GM19467 (cell line): ENCODE data around the gene BNIP3.

ENCODE experiments used
- ATAC-seq: cut with Tn5 transposase; IDR thresholded peaks from one replicate; pipeline ENCODE4 v1.9.1; 2021; ENCODE audit warnings: mild to moderate bottlenecking, moderate library complexity; ENCODE audit not compliant: unreplicated experiment

Gene BNIP3

GRCh38 chr10:131978851-131979250, 2.9 kb downstream of the BNIP3 start:
- ATAC-seq: no peak

DNA sequence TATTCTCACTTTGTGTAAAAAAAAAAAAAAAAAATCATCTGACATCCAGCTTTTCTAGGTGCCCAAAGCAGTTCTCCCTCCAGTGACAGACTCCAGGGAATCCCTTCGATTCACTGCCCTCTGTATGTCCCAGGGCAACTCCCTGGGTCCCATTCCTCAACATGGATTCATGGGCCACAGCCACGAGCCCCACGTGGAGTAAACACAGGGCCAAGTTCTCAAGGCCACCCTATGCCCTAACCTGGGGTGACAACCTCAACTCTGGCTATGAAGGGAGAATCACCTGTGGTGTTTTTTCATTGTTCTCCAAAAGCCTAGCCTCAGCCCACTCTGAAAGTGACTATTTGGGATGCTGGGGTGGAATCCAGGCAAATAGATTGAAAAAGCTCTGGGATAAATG, 3.4 kb downstream of the BNIP3 start:
- no peak for ATAC-seq

- ATAC-seq: no peak
These were observed 4.2 kb downstream of the BNIP3 start for GRCh38 chr10:131977323-131978096.

GRCh38 chr10:131975796-131976195, 5.9 kb downstream of the BNIP3 start:
- no peak for ATAC-seq

GRCh38 chr10:131975003-131975402, 6.7 kb downstream of the BNIP3 start:
- ATAC-seq: no peak

- ATAC-seq: no peak
These were observed 7.5 kb downstream of the BNIP3 start for GRCh38 chr10:131974034-131974817.

GRCh38 chr10:131973160-131973951, 8.4 kb downstream of the BNIP3 start:
- no peak for ATAC-seq

DNA sequence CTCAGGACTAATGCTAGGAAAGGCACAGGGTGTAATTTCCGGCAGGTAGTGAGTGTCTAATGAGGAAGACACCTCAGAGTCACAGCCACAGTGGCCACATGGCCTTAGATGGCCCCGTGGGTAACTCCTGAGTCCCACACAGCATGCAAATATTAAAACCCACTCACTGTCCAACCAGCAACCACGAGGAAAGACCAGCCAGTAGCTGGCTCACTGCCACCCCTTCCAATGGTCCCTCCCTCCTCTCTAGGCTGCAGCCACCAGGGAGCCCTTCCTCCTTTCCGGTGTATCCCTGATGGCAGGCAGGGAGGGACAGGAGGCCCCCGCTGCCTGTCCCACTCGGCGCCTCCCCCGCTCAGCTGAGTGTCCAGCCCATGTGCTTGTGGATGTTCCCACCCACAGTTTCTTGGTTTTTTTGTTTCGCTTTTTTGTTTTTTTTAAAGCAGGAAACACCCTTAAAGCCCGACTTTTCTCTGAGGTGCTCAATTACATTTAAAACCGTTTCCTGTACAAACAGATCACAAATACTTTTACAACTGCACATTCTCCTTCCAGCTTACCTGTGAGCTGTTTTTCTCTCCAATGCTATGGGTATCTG, 9.2 kb downstream of the BNIP3 start:
- ATAC-seq: no peak

- ATAC-seq: no peak
These were observed 10.1 kb downstream of the BNIP3 start for GRCh38 chr10:131971591-131971990.

- ATAC-seq: no peak
These were observed 10.8 kb downstream of the BNIP3 start for GRCh38 chr10:131970946-131971345.

GRCh38 chr10:131968949-131969348, 12.8 kb downstream of the BNIP3 start:
- ATAC-seq: no peak

GRCh38 chr10:131964298-131964697, 17.4 kb downstream of the BNIP3 start:
- no peak for ATAC-seq

DNA sequence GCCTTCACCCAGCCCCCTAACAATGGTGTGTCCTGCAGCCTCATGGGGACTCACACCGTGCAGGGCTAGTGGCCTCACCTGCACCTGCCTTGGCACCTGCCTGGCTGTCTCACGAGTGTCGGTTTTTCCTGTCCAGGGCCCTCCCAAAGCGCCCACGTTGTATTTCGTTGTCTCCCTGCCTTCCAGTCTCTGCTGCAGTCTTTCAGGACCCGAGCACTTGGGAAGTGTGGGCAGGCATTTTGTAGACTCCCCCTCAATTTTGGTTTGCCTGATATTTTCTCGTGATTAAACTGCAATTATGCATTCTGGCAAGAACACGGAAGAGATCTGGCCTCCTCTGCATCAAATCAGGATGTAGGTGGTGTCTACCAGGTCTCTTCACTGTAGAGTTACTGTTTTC, 17.9 kb downstream of the BNIP3 start:
- ATAC-seq: no peak

DNA sequence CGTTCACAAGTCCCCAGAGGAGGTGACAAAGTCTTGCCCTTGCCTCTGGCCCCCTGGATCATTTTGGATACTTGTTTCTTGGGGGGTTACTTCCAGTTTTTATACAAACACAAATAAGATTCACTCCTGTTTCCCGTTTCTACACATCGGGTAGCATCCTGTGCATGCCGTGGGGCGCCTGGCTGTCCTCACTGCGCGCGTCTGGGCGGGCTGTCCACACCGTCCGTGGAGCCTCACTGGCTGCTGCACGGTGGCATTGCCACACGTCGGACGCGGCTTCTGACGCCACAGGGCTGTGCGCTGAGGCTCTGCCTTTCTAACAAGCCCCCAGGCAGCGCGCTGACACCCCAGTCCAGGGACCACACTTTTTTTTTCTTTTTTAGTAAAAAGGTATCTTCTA, 18.4 kb downstream of the BNIP3 start:
- ATAC-seq: no peak

- ATAC-seq: no peak
These were observed 19.7 kb downstream of the BNIP3 start for GRCh38 chr10:131961777-131962662.

DNA sequence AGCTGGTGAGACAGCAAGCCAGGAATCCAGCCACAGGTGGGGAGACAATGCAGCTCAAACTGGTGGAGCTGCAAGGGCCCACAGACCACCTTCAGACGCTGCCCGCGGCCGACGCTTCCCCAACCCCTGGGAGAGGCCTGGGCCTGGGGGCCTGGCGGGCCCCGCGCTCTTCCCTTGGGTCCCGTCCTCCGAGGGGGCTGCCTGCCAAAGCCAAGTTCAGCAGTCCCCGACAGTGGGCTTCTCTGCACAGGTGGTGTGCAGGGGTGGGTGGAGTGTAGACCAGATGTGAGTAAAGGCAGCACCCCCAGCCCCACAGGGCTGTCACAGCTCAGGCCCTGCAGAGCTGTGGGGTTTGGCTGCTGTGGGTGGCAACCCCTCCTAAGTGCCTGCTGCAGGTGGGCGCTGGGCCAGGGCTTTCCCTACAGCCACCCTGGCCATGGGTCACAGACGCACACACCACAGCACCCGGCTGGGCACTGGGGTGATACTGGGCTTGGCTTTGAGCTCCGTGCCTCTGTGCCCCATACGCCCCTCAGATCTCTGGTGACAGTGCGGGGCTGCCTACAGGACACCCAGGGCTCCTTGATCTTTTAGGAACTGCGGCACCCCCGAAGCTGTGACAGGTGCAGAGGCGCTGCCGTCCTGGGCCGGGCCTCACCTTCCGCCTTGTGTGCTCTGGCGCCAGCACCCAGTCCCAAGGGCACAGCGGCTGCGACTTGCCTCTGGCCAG, 20.5 kb downstream of the BNIP3 start:
- ATAC-seq: no peak

GRCh38 chr10:131960631-131961046, 21.1 kb downstream of the BNIP3 start:
- no peak for ATAC-seq

GRCh38 chr10:131959841-131960240, 21.9 kb downstream of the BNIP3 start:
- no peak for ATAC-seq

GRCh38 chr10:131955591-131956340, 26.0 kb downstream of the BNIP3 start:
- ATAC-seq: no peak
